Measurements from ENCODE around the gene PAX5.

DNA sequence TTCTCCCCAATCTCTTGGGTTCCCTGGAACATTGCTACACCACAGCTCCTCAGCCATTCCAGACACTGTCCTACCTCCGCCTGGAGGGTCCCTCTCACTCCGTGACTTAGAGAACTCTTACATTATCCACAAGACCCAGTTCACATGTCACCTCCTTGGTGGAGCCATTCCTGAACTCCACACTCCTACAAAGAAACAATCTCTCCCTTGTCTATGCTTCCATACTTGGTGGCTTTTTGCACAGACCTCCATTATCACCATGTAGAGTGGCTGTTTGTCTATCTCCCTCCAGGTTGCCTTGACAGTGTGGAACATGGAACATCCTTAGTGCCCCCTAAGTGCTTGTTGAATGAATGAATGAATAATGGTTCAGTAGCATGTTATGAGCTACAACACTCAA is 105.9 kb downstream of the PAX5 start:
- TF ChIP-seq, protein P1, sequence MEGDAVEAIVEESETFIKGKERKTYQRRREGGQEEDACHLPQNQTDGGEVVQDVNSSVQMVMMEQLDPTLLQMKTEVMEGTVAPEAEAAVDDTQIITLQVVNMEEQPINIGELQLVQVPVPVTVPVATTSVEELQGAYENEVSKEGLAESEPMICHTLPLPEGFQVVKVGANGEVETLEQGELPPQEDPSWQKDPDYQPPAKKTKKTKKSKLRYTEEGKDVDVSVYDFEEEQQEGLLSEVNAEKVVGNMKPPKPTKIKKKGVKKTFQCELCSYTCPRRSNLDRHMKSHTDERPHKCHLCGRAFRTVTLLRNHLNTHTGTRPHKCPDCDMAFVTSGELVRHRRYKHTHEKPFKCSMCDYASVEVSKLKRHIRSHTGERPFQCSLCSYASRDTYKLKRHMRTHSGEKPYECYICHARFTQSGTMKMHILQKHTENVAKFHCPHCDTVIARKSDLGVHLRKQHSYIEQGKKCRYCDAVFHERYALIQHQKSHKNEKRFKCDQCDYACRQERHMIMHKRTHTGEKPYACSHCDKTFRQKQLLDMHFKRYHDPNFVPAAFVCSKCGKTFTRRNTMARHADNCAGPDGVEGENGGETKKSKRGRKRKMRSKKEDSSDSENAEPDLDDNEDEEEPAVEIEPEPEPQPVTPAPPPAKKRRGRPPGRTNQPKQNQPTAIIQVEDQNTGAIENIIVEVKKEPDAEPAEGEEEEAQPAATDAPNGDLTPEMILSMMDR (IDR thresholded peaks at IDR 0.05; ENCODE audit: low read depth, low read length, poor library complexity, severe bottlenecking): no peak
- TF ChIP-seq EZH2phosphoT487 (IDR thresholded peaks at IDR 0.05; ENCODE audit: borderline replicate concordance, low read length): no peak

Data from DOHH2 (cell line).